ENCODE results near the gene LRTM2. TPM values are rescaled to one million over a fixed set of nuclear protein-coding genes. Genes with fewer than 3 reads are reported as not detected.

LRTM2 gene
- total RNA-seq, 2 experiments from 2014 or later: not detected

- H3K27me3 Mint-ChIP-seq: peaks cover 25% of the 10 kb centered on the region
- intact Hi-C loops (cut with DNase I, micrococcal nuclease): no loop called here
These were observed 42.6 kb downstream of the LRTM2 start for GRCh38 chr12:1862973-1863372.

GRCh38 chr12:1863823-1864222, 43.5 kb downstream of the LRTM2 start:
- Mint-ChIP-seq H3K27me3 (peaks cover 25% of the 10 kb centered on the region), H3K9me3 (ENCODE audit: low read depth) (no peaks in the 10 kb centered on the region), H3K4me3 (no peak overlapping the region), H3K4me1 (no peaks in the 10 kb centered on the region), H3K36me3 (ENCODE audit: low read depth) (no peaks in the 10 kb centered on the region), H3K27ac (no peak overlapping the region)
- intact Hi-C loops (cut with DNase I, micrococcal nuclease): no loop called here
- ChIA-PET CTCF (interaction anchor here (0.8 kb wide), 1 partner anchor 171 kb away, joined by 3 read pairs; no protein-coding TSS in a partner anchor), POLR2A (no interaction called here)
- DNase-seq: no peak
- no peak for ATAC-seq

More at GRCh38 chr12:1862973-1863372, 42.6 kb downstream of the LRTM2 start:
- POLR2A ChIA-PET: no interaction called here
- no peak overlapping the region for H3K4me3 Mint-ChIP-seq
- no peaks in the 10 kb centered on the region for H3K36me3 Mint-ChIP-seq (ENCODE audit: low read depth)
- DNase-seq (no peak), ATAC-seq (no peak)
- CTCF ChIA-PET: interaction anchor here (0.7 kb wide), 1 partner anchor 104 kb away, joined by 3 read pairs; no protein-coding TSS in a partner anchor
- no peaks in the 10 kb centered on the region for H3K9me3 Mint-ChIP-seq (ENCODE audit: low read depth)
- H3K27ac Mint-ChIP-seq: no peak overlapping the region
- no peaks in the 10 kb centered on the region for H3K4me1 Mint-ChIP-seq

GRCh38 chr12:1864456-1864855, 44.1 kb downstream of the LRTM2 start:
- H3K36me3 Mint-ChIP-seq (ENCODE audit: low read depth): no peaks in the 10 kb centered on the region
- DNase-seq (no peak), ATAC-seq (no peak)
- H3K4me3 Mint-ChIP-seq: no peak overlapping the region
- H3K27me3 Mint-ChIP-seq: peaks cover 23% of the 10 kb centered on the region
- intact Hi-C loops (cut with DNase I, micrococcal nuclease): no loop called here
- no peaks in the 10 kb centered on the region for H3K4me1 Mint-ChIP-seq
- H3K27ac Mint-ChIP-seq: no peak overlapping the region
- ChIA-PET CTCF (interaction anchor here (1.1 kb wide), 1 partner anchor 75 kb away, joined by 3 read pairs; no protein-coding TSS in a partner anchor), POLR2A (no interaction called here)
- H3K9me3 Mint-ChIP-seq (ENCODE audit: low read depth): no peaks in the 10 kb centered on the region

- POLR2A ChIA-PET: no interaction called here
- peaks cover 22% of the 10 kb centered on the region for H3K27me3 Mint-ChIP-seq
- CTCF ChIA-PET: interaction anchor here (1.1 kb wide), 1 partner anchor 74 kb away, joined by 3 read pairs; no protein-coding TSS in a partner anchor
- H3K4me3 Mint-ChIP-seq: no peak overlapping the region
- intact Hi-C loops (cut with DNase I, micrococcal nuclease): no loop called here
- no peak for ATAC-seq
- no peak overlapping the region for H3K27ac Mint-ChIP-seq
- H3K36me3 Mint-ChIP-seq (ENCODE audit: low read depth): no peaks in the 10 kb centered on the region
- no peaks in the 10 kb centered on the region for H3K9me3 Mint-ChIP-seq (ENCODE audit: low read depth)
- no peaks in the 10 kb centered on the region for H3K4me1 Mint-ChIP-seq
- DNase-seq: no peak
These were observed 44.5 kb downstream of the LRTM2 start for GRCh38 chr12:1864867-1865266.

GRCh38 chr12:1865284-1865866, 45.0 kb downstream of the LRTM2 start:
- ATAC-seq: no peak
- Mint-ChIP-seq H3K9me3 (ENCODE audit: low read depth) (no peaks in the 10 kb centered on the region), H3K4me3 (no peak overlapping the region), H3K4me1 (no peaks in the 10 kb centered on the region), H3K27me3 (peaks cover 22% of the 10 kb centered on the region), H3K27ac (no peak overlapping the region), H3K36me3 (ENCODE audit: low read depth) (no peaks in the 10 kb centered on the region)
- ChIA-PET POLR2A (no interaction called here), CTCF (interaction anchor here (1.1 kb wide), 1 partner anchor 74 kb away, joined by 3 read pairs; no protein-coding TSS in a partner anchor)
- intact Hi-C loops (cut with DNase I, micrococcal nuclease): no loop called here
- DNase-seq: no peak

- intact Hi-C loops (cut with DNase I, micrococcal nuclease): no loop called here
- H3K9me3 Mint-ChIP-seq (ENCODE audit: low read depth): peaks cover 6% of the 10 kb centered on the region
- no peaks in the 10 kb centered on the region for H3K4me1 Mint-ChIP-seq
- CTCF ChIA-PET: interaction anchor here (0.6 kb wide), 1 partner anchor 13 kb away, joined by 3 read pairs; no protein-coding TSS in a partner anchor
- DNase-seq (no peak), ATAC-seq (no peak)
- no peak overlapping the region for H3K4me3 Mint-ChIP-seq
- peaks cover 22% of the 10 kb centered on the region for H3K27me3 Mint-ChIP-seq
- H3K27ac Mint-ChIP-seq: no peak overlapping the region
- POLR2A ChIA-PET: no interaction called here
- no peaks in the 10 kb centered on the region for H3K36me3 Mint-ChIP-seq (ENCODE audit: low read depth)
These were observed 48.8 kb downstream of the LRTM2 start for GRCh38 chr12:1869145-1869544.

- H3K4me3 Mint-ChIP-seq: no peak overlapping the region
- POLR2A ChIA-PET: no interaction called here
- no peak overlapping the region for H3K27ac Mint-ChIP-seq
- ATAC-seq (no peak), DNase-seq (no peak)
- CTCF ChIA-PET: interaction anchor here (0.6 to 0.9 kb wide), 3 partner anchors 70 to 780 kb away, joined by 3 to 4 read pairs (median 3); no protein-coding TSS in a partner anchor
- intact Hi-C loops (cut with DNase I, micrococcal nuclease): no loop called here
- peaks cover 17% of the 10 kb centered on the region for H3K27me3 Mint-ChIP-seq
- H3K9me3 Mint-ChIP-seq (ENCODE audit: low read depth): peaks cover 6% of the 10 kb centered on the region
- H3K36me3 Mint-ChIP-seq (ENCODE audit: low read depth): no peaks in the 10 kb centered on the region
- H3K4me1 Mint-ChIP-seq: no peaks in the 10 kb centered on the region
These were observed 49.7 kb downstream of the LRTM2 start for GRCh38 chr12:1870086-1870485.

GRCh38 chr12:1870998-1871917, 50.9 kb downstream of the LRTM2 start:
- DNase-seq (no peak), ATAC-seq (no peak)
- intact Hi-C loops (cut with DNase I, micrococcal nuclease): no loop called here
- H3K27me3 Mint-ChIP-seq: peaks cover 10% of the 10 kb centered on the region
- H3K36me3 Mint-ChIP-seq (ENCODE audit: low read depth): no peaks in the 10 kb centered on the region
- H3K27ac Mint-ChIP-seq: no peak overlapping the region
- no peaks in the 10 kb centered on the region for H3K4me1 Mint-ChIP-seq
- H3K4me3 Mint-ChIP-seq: no peak overlapping the region
- POLR2A ChIA-PET: no interaction called here
- CTCF ChIA-PET: no interaction called here
- peaks cover 6% of the 10 kb centered on the region for H3K9me3 Mint-ChIP-seq (ENCODE audit: low read depth)

GRCh38 chr12:1872001-1872400, 51.6 kb downstream of the LRTM2 start:
- Mint-ChIP-seq H3K9me3 (ENCODE audit: low read depth) (peaks cover 6% of the 10 kb centered on the region), H3K27ac (no peak overlapping the region), H3K27me3 (peaks cover 7% of the 10 kb centered on the region), H3K36me3 (ENCODE audit: low read depth) (no peaks in the 10 kb centered on the region), H3K4me1 (no peaks in the 10 kb centered on the region), H3K4me3 (no peak overlapping the region)
- DNase-seq (no peak), ATAC-seq (no peak)
- ChIA-PET POLR2A (no interaction called here), CTCF (no interaction called here)
- intact Hi-C loops (cut with DNase I, micrococcal nuclease): no loop called here

GRCh38 chr12:1872448-1872847, 52.1 kb downstream of the LRTM2 start:
- ChIA-PET CTCF (no interaction called here), POLR2A (no interaction called here)
- no peak overlapping the region for H3K27ac Mint-ChIP-seq
- H3K9me3 Mint-ChIP-seq (ENCODE audit: low read depth): peaks cover 6% of the 10 kb centered on the region
- ATAC-seq (no peak), DNase-seq (no peak)
- H3K36me3 Mint-ChIP-seq (ENCODE audit: low read depth): no peaks in the 10 kb centered on the region
- intact Hi-C loops (cut with DNase I, micrococcal nuclease): no loop called here
- no peaks in the 10 kb centered on the region for H3K4me1 Mint-ChIP-seq
- H3K4me3 Mint-ChIP-seq: no peak overlapping the region
- peaks cover 3% of the 10 kb centered on the region for H3K27me3 Mint-ChIP-seq

GRCh38 chr12:1873531-1874510, 53.5 kb downstream of the LRTM2 start:
- POLR2A ChIA-PET: no interaction called here
- intact Hi-C loops (cut with DNase I, micrococcal nuclease): no loop called here

More at GRCh38 chr12:1873531-1874510, 53.5 kb downstream of the LRTM2 start:
- Mint-ChIP-seq H3K27me3 (no peaks in the 10 kb centered on the region), H3K4me1 (no peaks in the 10 kb centered on the region), H3K27ac (no peak overlapping the region), H3K36me3 (ENCODE audit: low read depth) (no peaks in the 10 kb centered on the region), H3K4me3 (no peak overlapping the region), H3K9me3 (ENCODE audit: low read depth) (peaks cover 6% of the 10 kb centered on the region)
- CTCF ChIA-PET: interaction anchor here (1.0 to 1.6 kb wide), 4 partner anchors 29 to 239 kb away, joined by 3 to 4 read pairs (median 4); no protein-coding TSS in a partner anchor
- DNase-seq (no peak), ATAC-seq (no peak)
